Right lobe of liver (tissue), 4 donors: Measurements from ENCODE around the gene BMP10.

Source experiments
- POLR2A ChIP-seq: fragments of 450-650 bp; IDR thresholded peaks from one replicate; pipeline ENCODE4 v1.6.1; 2017; ENCODE audit warnings: antibody characterized with exemption, mild to moderate bottlenecking
- TF ChIP-seq, protein P1 (sequence below), 4 donors: fragments of 200-600 bp in 3 of 4; fragments of 450-650 bp in 1 of 4; IDR thresholded peaks; one replicate each; pipeline versions ENCODE4 v1.5.1 to v1.8.0; 2016 to 2022; ENCODE audit warnings: antibody characterized with exemption in 4 of 4, mild to moderate bottlenecking in 2 of 4
- donor health status: DM: no; HTN: no; CAD: no.
- donor health status: DM: no; HTN: no; CAD: no.
- donor health status: DM: no; HTN: yes; CAD: no.

DNA sequence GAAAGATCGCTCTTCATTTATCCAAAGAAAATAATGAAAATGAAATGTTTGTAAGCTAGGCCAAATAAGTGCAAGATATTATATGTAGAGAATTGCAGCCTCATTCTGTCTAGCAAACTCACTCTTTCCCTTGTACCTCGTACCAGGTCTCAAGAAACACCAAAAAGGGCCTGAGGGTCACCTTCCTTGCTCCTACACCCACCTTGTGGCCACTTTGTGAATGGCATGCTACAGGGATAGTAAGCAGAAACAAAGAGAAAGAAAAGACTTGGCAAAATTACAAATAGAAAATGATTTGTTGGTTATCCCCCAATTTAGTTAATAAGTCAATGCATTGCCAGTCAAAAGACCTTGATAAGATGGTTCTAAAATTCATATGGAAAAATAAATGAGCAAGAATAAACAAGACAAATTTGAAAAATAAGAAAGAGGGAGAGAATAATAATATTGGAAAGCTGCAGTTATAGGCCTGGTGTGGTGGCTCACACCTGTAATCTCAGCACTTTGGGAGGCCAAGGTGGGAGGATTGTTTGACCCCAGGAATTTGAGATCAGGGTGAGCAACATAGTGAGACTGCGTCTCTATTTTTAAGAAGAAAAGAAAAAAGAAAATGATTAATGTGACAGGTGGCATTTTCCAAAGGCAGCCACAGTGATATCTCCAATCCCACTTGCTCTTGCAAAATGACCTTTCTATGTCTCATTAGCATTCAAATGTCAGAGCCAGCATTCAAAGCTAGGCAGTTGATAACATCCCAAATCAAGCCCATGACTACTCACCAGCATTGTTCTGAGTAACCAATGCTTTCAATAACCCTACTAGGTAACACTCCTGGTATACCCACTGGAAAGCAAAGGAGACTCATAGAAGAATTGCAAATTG is 38.8 kb upstream of the BMP10 start:
- no peak for TF ChIP-seq POLR2A
- TF ChIP-seq, protein P1, sequence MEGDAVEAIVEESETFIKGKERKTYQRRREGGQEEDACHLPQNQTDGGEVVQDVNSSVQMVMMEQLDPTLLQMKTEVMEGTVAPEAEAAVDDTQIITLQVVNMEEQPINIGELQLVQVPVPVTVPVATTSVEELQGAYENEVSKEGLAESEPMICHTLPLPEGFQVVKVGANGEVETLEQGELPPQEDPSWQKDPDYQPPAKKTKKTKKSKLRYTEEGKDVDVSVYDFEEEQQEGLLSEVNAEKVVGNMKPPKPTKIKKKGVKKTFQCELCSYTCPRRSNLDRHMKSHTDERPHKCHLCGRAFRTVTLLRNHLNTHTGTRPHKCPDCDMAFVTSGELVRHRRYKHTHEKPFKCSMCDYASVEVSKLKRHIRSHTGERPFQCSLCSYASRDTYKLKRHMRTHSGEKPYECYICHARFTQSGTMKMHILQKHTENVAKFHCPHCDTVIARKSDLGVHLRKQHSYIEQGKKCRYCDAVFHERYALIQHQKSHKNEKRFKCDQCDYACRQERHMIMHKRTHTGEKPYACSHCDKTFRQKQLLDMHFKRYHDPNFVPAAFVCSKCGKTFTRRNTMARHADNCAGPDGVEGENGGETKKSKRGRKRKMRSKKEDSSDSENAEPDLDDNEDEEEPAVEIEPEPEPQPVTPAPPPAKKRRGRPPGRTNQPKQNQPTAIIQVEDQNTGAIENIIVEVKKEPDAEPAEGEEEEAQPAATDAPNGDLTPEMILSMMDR (IDR thresholded peaks at IDR 0.05), result peak; percentile 75 to 90 (median 87)
